Measurements from ENCODE around the gene HSDL1. TPM values are rescaled to one million over a fixed set of nuclear protein-coding genes. Genes with fewer than 3 reads are reported as not detected.
"Not testable (repeated sequence)": the region's sequence is repeated elsewhere in the genome, so short reads cannot be mapped to it uniquely, and the experiment has no call there.

The HSDL1 gene
- total and polyA plus RNA-seq, 2 donors (not counting 1 experiment from before 2014, with no cell fraction given), result 23.6 to 24.8 TPM

- peaks cover 3% of the 10 kb centered on the region for H3K79me2 ChIP-seq (ENCODE audit: control insufficient read depth, insufficient read depth, low read length)
- H3K4me1 ChIP-seq (ENCODE audit: control insufficient read depth, extremely low read depth, insufficient read depth, low read length), result no peaks in the 10 kb centered on the region
- H3K27me3 ChIP-seq (ENCODE audit: control insufficient read depth, insufficient read depth, low read length), result no peaks in the 10 kb centered on the region
- H3K4me2 ChIP-seq (ENCODE audit: extremely low read depth, insufficient read depth, low read length), result no peak overlapping the region
- H4K20me1 ChIP-seq (ENCODE audit: control insufficient read depth, extremely low read depth, insufficient read depth, low read length), result no peaks in the 10 kb centered on the region
- H3K9ac ChIP-seq (ENCODE audit: insufficient read depth, low read length), result no peak overlapping the region
- H3K9me3 ChIP-seq (ENCODE audit: control insufficient read depth, insufficient read depth, low read depth, low read length), result no peaks in the 10 kb centered on the region
- H2AFZ ChIP-seq (ENCODE audit: low read length), result no peak overlapping the region
- TF ChIP-seq EZH2 (IDR thresholded peaks at IDR 0.05; ENCODE audit: low read length, missing control alignments) (no peak), CTCF (conservative IDR thresholded peaks at IDR 0.05 in 1 of 2, IDR thresholded peaks at IDR 0.05 in 1 of 2; ENCODE audit: low read depth in 1 of 2, low read length in 2 of 2) (no peak)
- H3K4me3 ChIP-seq (replicated peaks in 1 of 4; ENCODE audit: control extremely low read depth in 1 of 4, insufficient read depth in 1 of 4, low read depth in 3 of 4, low read length in 4 of 4), result no peak overlapping the region
- H3K27ac ChIP-seq (ENCODE audit: insufficient read depth, low read length), result no peak overlapping the region
- peaks cover 6% of the 10 kb centered on the region for H3K36me3 ChIP-seq (ENCODE audit: control insufficient read depth, insufficient read depth, low read length)
- no peak for DNase-seq (ENCODE audit: low read depth in 2 of 2)
Observed at GRCh38 chr16:84121007-84121406, 24.0 kb downstream of the HSDL1 start.

- Histone ChIP-seq H3K4me2 (ENCODE audit: extremely low read depth, insufficient read depth, low read length) (no peak overlapping the region), H3K79me2 (ENCODE audit: control insufficient read depth, insufficient read depth, low read length) (peaks cover 13% of the 10 kb centered on the region), H3K4me3 (replicated peaks in 1 of 4; ENCODE audit: control extremely low read depth in 1 of 4, insufficient read depth in 1 of 4, low read depth in 3 of 4, low read length in 4 of 4) (no peak overlapping the region), H3K9ac (ENCODE audit: insufficient read depth, low read length) (no peak overlapping the region), H2AFZ (ENCODE audit: low read length) (no peak overlapping the region), H3K4me1 (ENCODE audit: control insufficient read depth, extremely low read depth, insufficient read depth, low read length) (no peaks in the 10 kb centered on the region), H3K9me3 (ENCODE audit: control insufficient read depth, insufficient read depth, low read depth, low read length) (no peaks in the 10 kb centered on the region), H3K36me3 (ENCODE audit: control insufficient read depth, insufficient read depth, low read length) (peaks cover 6% of the 10 kb centered on the region), H3K27ac (ENCODE audit: insufficient read depth, low read length) (no peak overlapping the region), H3K27me3 (ENCODE audit: control insufficient read depth, insufficient read depth, low read length) (no peaks in the 10 kb centered on the region), H4K20me1 (ENCODE audit: control insufficient read depth, extremely low read depth, insufficient read depth, low read length) (no peaks in the 10 kb centered on the region)
- DNase-seq (ENCODE audit: low read depth in 2 of 2), result no peak
- TF ChIP-seq CTCF (conservative IDR thresholded peaks at IDR 0.05 in 1 of 2, IDR thresholded peaks at IDR 0.05 in 1 of 2; ENCODE audit: low read depth in 1 of 2, low read length in 2 of 2), result no peak
- TF ChIP-seq EZH2 (IDR thresholded peaks at IDR 0.05; ENCODE audit: low read length, missing control alignments), result no peak
Observed at GRCh38 chr16:84120023-84120422, 25.0 kb downstream of the HSDL1 start.

- H3K27ac ChIP-seq (ENCODE audit: insufficient read depth, low read length), result no peak overlapping the region
- H2AFZ ChIP-seq (ENCODE audit: low read length), result no peak overlapping the region
- H3K79me2 ChIP-seq (ENCODE audit: control insufficient read depth, insufficient read depth, low read length), result peaks cover 18% of the 10 kb centered on the region
- DNase-seq (ENCODE audit: low read depth in 2 of 2), result no peak
- H3K4me3 ChIP-seq (replicated peaks in 1 of 4; ENCODE audit: control extremely low read depth in 1 of 4, insufficient read depth in 1 of 4, low read depth in 3 of 4, low read length in 4 of 4), result no peak overlapping the region
- TF ChIP-seq CTCF (conservative IDR thresholded peaks at IDR 0.05 in 1 of 2, IDR thresholded peaks at IDR 0.05 in 1 of 2; ENCODE audit: low read depth in 1 of 2, low read length in 2 of 2) (no peak), EZH2 (IDR thresholded peaks at IDR 0.05; ENCODE audit: low read length, missing control alignments) (no peak)
- no peak overlapping the region for H3K9ac ChIP-seq (ENCODE audit: insufficient read depth, low read length)
- no peak overlapping the region for H3K4me2 ChIP-seq (ENCODE audit: extremely low read depth, insufficient read depth, low read length)
- H3K9me3 ChIP-seq (ENCODE audit: control insufficient read depth, insufficient read depth, low read depth, low read length), result no peaks in the 10 kb centered on the region
- H3K27me3 ChIP-seq (ENCODE audit: control insufficient read depth, insufficient read depth, low read length), result no peaks in the 10 kb centered on the region
- no peaks in the 10 kb centered on the region for H3K4me1 ChIP-seq (ENCODE audit: control insufficient read depth, extremely low read depth, insufficient read depth, low read length)
- H4K20me1 ChIP-seq (ENCODE audit: control insufficient read depth, extremely low read depth, insufficient read depth, low read length), result no peaks in the 10 kb centered on the region
- H3K36me3 ChIP-seq (ENCODE audit: control insufficient read depth, insufficient read depth, low read length), result peaks cover 5% of the 10 kb centered on the region
Observed at GRCh38 chr16:84119368-84119767, 25.6 kb downstream of the HSDL1 start.

- H3K4me1 ChIP-seq (ENCODE audit: control insufficient read depth, extremely low read depth, insufficient read depth, low read length); H2AFZ ChIP-seq (ENCODE audit: low read length); H3K27me3 ChIP-seq (ENCODE audit: control insufficient read depth, insufficient read depth, low read length); H3K9ac ChIP-seq (ENCODE audit: insufficient read depth, low read length); H3K9me3 ChIP-seq (ENCODE audit: control insufficient read depth, insufficient read depth, low read depth, low read length); H3K4me3 ChIP-seq (replicated peaks in 1 of 4; ENCODE audit: control extremely low read depth in 1 of 4, insufficient read depth in 1 of 4, low read depth in 3 of 4, low read length in 4 of 4); DNase-seq (ENCODE audit: low read depth in 2 of 2); H3K27ac ChIP-seq (ENCODE audit: insufficient read depth, low read length); H3K4me2 ChIP-seq (ENCODE audit: extremely low read depth, insufficient read depth, low read length); H3K36me3 ChIP-seq (ENCODE audit: control insufficient read depth, insufficient read depth, low read length); H4K20me1 ChIP-seq (ENCODE audit: control insufficient read depth, extremely low read depth, insufficient read depth, low read length): not testable (repeated sequence)
- H3K79me2 ChIP-seq (ENCODE audit: control insufficient read depth, insufficient read depth, low read length), result peaks cover 27% of the 10 kb centered on the region
Observed at GRCh38 chr16:84118315-84118714, 26.7 kb downstream of the HSDL1 start.

Measured in fibroblast of lung (primary cell).